KBM-7 (cell line): ENCODE data around the gene CD9.
"Not testable (repeated sequence)": the region's sequence is repeated elsewhere in the genome, so short reads cannot be mapped to it uniquely, and the experiment has no call there.

Source experiments
- DNase-seq: peaks from one replicate; pipeline ENCODE4 v3.0.0-alpha.2; 2015
- in situ Hi-C: fragments of 300-500 bp; cut with MboI; formaldehyde crosslinking; loops from 2 replicates; pipeline ENCODE4 v1.14.3; 2020; ENCODE audit warnings: low sequenced_read_pairs, low pct_unique_long_range_greater_than_20kb, mixed read lengths

CD9 gene

GRCh38 chr12:6195665-6196535 lies 4.3 kb upstream of the CD9 start:
- in situ Hi-C loops, result no loop called here

GRCh38 chr12:6198051-6198450 lies 2.1 kb upstream of the CD9 start:
- DNase-seq, result no peak
- in situ Hi-C loops, result no loop called here

More at GRCh38 chr12:6195665-6196535, 4.3 kb upstream of the CD9 start:
- peak; percentile 84 for DNase-seq

GRCh38 chr12:6198556-6198955 lies 1.6 kb upstream of the CD9 start:
- DNase-seq, result no peak
- in situ Hi-C loops, result no loop called here

GRCh38 chr12:6198985-6199530 lies 1.1 kb upstream of the CD9 start:
- no peak for DNase-seq
- in situ Hi-C loops, result no loop called here

DNA sequence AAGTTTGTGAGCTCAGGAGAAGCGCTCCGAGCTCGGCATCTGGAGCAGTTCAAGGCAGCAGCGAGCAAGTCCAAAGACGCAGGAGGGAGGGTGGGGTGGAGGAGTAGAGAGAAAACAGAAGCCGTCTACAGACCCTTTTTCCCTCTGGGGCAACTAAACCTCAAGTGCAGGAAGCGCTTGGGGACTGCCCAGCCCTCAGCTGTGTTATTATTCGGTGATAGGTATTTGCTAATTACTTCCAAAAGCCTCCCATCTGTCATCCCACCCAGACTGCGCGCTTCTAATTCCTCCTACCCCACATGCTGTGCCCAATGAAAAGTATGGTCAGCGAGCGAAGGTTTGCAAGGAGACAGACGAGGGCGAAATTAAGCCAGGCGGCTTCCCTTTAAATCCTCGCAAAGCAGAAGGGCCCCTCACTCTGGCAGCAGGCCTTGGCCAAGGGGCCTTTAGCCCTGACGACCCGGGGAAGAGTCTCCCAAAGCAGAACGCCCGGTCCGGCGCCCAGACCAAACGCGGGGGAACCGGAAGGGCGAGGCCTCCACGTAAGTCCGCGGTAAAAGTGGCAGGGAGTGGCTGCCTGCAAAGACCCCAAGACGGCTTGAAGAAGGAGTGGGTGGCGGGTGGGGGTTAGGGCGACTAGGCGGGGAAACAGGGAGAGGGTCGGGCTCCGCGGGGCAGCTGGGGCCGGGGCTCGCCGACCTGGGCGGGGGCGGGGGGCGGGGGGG lies 507 bp upstream of the CD9 start:
- DNase-seq, result no peak
- in situ Hi-C loops, result no loop called here

DNA sequence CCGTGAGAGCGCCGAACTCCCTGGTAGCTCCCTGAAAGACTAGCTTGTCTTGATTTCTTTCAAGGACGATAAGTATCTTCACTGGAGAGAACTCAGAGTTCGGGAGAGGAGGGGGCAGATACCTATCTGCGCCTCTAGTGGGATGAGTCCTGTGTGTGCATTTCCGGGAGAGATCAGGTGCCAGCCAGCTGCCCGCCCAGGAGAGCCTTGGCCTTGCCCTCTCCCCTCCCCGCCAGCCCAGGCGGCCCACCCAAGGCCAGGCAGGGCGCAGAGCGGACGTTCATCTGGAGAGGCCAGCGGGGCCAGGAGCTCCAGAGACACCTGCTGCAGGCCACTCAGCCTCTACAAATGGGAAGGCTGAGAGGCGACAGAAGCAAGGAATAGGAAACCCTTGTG lies 1.0 kb downstream of the CD9 start:
- in situ Hi-C loops, result no loop called here
- no peak for DNase-seq

DNA sequence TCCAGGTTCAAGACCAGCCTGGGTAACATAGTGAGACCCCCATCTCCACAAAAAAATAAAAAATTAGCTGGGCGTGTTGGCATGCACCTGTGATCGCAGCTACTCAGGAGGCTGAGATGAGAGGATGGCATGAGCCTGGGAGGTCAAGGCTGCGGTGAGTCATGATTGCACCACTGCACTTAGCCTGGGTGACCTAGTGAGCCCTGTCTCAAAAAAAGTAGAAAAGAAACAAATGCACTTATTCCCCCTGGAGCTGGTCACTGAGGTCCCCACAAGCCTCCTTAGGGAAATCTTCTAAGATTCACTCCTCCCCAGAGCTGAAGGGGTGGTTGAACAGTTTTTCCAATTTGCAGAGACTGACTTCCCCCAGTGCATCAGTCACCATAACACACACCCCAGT lies 1.6 kb downstream of the CD9 start:
- in situ Hi-C loops, result no loop called here
- DNase-seq, result no peak

DNA sequence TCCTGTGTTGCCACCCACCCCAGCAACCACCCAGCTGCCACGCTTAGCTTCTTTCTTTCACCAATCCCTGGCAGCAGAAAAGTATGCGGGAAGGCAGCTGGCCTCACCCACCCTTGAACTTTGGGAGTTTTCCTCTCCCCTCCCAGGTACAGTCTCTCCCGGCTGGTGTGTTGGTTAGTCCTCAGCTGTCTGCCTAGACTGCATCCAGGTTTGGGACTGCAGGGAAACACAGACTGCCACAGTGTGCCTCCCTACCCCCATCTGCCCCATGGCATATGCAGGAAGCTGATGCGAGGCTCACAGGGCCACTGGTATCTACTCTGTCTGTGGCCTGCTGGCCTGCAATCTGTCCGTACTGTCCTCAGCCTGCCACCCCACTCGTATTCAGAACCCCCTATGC lies 2.1 kb downstream of the CD9 start:
- no peak for DNase-seq
- in situ Hi-C loops, result no loop called here

DNA sequence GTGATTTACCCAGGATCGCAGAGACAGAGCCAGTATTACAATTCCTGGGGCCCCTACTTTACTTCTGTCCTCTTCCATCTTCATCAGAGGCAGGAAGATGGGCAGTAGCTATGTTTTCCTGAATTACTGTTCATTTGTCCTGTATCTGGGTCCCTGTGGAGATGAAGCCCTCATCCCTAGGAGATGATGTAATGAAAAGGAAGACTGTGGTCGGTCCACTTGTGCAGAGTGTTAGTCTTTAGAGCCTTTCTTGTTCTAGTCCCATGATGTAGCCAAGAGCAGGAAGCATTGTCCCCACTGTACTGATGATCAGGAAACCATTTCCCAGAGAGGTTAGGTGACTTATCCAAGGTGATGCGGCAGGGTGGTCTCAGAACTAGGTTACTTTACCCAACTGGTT lies 2.6 kb downstream of the CD9 start:
- in situ Hi-C loops, result no loop called here
- DNase-seq, result no peak

DNA sequence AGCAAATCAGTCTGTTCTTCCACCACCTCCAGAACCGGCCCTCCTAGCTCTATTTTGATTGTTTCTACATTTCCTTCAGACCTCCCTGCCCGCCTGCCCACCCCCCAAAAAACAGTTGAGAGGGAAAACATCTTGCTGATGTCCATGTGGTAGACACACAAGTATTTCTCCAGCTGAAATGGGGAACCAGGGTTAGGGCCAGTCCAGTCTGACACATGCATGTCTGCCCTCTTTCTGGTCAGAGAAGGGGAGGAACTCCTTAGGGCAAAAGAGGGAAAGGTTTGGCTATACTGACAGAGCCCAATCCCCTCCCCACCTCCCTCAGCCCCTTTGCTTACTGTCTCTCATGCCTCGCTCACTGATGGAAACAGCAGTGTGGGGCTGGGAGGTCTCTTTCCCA lies 3.4 kb downstream of the CD9 start:
- DNase-seq, result no peak
- in situ Hi-C loops, result no loop called here

DNA sequence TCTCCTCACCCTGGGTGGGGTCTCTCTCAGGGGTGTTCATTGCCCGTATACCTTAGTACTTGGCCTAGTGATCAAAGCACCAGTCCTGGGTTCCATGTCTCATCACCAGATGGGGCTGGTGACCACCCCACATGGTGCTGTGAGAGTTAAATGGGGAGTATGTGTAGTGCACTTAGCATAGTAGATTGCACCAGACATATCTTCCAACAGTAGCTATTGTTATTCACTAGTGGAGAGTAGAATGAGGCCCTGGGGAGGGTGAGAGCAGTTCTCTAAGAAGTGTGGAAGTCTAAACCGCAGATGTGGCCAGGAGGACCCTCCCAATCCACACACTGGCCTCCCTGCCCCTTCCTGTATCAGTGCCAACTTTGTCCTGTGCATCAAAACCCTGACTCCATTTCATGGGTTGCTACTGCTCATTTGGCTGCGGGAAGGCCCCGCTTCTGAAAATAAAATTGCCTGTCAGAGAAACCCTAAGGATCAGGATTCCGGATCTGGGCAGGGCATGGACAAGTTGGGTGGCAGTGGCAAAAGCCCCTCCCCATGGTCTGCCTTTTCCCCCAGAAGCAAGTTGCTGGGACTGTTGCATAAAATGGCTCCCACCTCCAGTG lies 4.4 kb downstream of the CD9 start:
- peak; percentile 86 for DNase-seq
- in situ Hi-C loops, result no loop called here

DNA sequence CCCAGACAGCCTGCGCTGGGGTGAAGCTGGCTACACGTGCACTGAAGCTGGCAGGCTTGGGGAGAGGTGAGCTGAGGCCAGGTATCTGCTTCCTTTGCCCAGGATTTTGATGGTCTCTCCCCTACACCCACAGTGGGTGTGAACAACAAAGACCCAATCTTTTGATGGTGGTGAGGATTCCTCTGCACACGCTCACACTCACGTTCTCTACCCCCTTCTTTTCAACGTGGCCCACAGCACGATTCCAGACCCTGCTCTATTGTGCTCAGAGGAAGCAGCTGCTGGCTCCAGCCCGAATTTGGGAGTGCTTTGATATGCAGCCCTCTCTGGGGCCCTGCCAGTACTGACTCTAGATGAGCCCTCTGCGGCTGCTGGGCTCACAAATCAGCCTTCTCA lies 4.9 kb downstream of the CD9 start:
- in situ Hi-C loops, result no loop called here
- peak; percentile 51 for DNase-seq

DNA sequence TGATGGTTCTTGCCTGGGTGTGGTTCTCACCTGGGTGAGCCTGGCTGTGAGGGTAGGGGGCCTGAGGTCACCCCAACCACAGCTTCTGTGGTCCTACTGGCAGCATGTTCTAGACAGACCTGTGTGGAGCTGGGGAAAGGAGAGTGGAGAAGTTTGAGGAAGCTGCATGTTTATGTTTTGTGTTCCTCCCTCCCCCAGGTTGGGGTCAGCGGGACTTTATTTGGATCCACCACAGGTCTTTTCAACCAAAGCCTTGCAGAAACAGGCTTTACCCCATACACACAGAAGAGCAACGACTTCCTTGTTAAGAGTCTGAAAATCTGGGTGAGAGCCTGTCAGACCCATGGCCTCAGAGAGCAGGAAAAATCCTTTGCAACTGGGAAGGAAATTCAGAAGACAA lies 5.6 kb downstream of the CD9 start:
- in situ Hi-C loops, result no loop called here

GRCh38 chr12:6206327-6206726 lies 6.1 kb downstream of the CD9 start:
- in situ Hi-C loops, result no loop called here
- no peak for DNase-seq

More for the DNA sequence above, 5.6 kb downstream of the CD9 start:
- peak; percentile 74 for DNase-seq

DNA sequence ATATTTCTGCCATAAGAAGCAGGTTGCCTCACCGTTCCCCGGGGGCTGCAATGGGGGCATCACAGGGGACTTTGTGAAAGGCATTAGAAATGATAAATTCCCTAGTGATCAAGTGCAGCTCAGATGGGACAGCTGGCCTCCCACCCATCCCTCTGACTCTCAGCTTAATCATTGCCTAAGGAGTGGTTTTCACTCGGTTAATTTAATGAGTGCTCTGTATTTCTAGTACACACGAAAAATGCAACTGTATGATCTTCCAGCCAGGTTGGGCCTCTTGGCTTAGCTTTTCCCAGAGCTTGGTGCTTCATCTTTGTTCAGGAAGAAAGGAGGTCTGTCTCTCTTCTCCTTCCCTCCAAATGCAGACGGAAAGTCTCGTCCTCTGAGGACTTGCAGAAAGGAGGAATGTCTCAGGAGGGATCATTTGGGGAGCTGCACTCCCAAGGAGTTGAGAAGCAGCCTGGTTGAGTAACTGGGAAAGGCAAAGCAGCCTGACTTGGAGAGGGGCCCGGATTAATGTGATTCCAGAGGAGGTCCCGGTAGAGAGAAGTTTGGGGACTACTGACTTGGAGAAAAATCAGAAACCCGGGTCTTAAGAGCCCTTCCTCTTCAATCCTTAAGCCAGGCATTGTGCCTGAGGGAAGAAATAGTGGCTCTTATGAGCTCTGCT lies 7.2 kb downstream of the CD9 start:
- in situ Hi-C loops, result no loop called here

GRCh38 chr12:6208130-6208529 lies 7.9 kb downstream of the CD9 start:
- no peak for DNase-seq
- in situ Hi-C loops, result no loop called here

More for the DNA sequence above, 7.2 kb downstream of the CD9 start:
- DNase-seq, result no peak

GRCh38 chr12:6209428-6209827 lies 9.2 kb downstream of the CD9 start:
- in situ Hi-C loops, result not testable (repeated sequence)

GRCh38 chr12:6211421-6211869 lies 11.2 kb downstream of the CD9 start:
- in situ Hi-C loops, result no loop called here
- DNase-seq, result no peak

More at GRCh38 chr12:6209428-6209827, 9.2 kb downstream of the CD9 start:
- not testable (repeated sequence) for DNase-seq

DNA sequence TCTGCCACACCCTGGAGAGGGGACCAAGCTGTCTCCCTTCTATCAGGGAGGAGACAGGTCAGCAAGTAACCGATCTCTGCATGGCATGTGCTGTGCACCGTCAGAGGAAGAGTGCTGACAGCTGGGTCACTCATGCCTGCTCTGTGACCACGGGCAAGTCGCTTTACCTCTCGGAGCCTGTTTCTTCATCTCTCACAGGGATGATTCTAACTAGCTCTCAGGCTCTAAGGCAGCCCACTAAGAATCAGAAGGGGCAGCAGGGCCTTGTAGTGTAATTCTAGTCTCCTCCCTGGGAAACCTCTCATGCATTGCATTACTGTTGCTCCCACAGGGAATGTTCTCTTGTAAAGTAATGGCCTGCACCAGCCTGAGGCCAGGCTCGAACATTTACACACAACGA lies 11.9 kb downstream of the CD9 start:
- DNase-seq, result no peak
- in situ Hi-C loops, result no loop called here
